ENCODE results near the gene NCS1. TPM values are rescaled to one million over a fixed set of nuclear protein-coding genes. Genes with fewer than 3 reads are reported as not detected.
"Not testable (repeated sequence)": the region's sequence is repeated elsewhere in the genome, so short reads cannot be mapped to it uniquely, and the experiment has no call there.

The NCS1 gene
- total RNA-seq, 2 donors from 2014 or later, result 194 to 196 TPM

- peak; percentile 54 for DNase-seq (ENCODE audit: low spot score)
- intact Hi-C loops (cut with DNase I), result no loop called here
Measured at GRCh38 chr9:130241198-130241535, 69.0 kb downstream of the NCS1 start.

GRCh38 chr9:130242270-130243014, 70.2 kb downstream of the NCS1 start:
- peak; percentile 58 for DNase-seq (ENCODE audit: low spot score)
- intact Hi-C loops (cut with DNase I), result no loop called here

- DNase-seq (ENCODE audit: low spot score), result peak; percentile 93
- intact Hi-C loops (cut with DNase I), result no loop called here
Measured at GRCh38 chr9:130243015-130243881, 71.0 kb downstream of the NCS1 start.

GRCh38 chr9:130243882-130244170, 71.6 kb downstream of the NCS1 start:
- intact Hi-C loops (cut with DNase I), result no loop called here
- no peak for DNase-seq (ENCODE audit: low spot score)

GRCh38 chr9:130244548-130245165, 72.5 kb downstream of the NCS1 start:
- peak; percentile 74 for DNase-seq (ENCODE audit: low spot score)
- intact Hi-C loops (cut with DNase I), result no loop called here

GRCh38 chr9:130245474-130245873, 73.3 kb downstream of the NCS1 start:
- intact Hi-C loops (cut with DNase I), result no loop called here
- peak; percentile 36 for DNase-seq (ENCODE audit: low spot score)

- peak; percentile 53 for DNase-seq (ENCODE audit: low spot score)
- intact Hi-C loops (cut with DNase I), result no loop called here
Measured at GRCh38 chr9:130246126-130246525, 73.9 kb downstream of the NCS1 start.

GRCh38 chr9:130254747-130255630, 82.8 kb downstream of the NCS1 start:
- intact Hi-C loops (cut with DNase I), result no loop called here

GRCh38 chr9:130255631-130256134, 83.5 kb downstream of the NCS1 start:
- intact Hi-C loops (cut with DNase I), result no loop called here
- no peak for DNase-seq (ENCODE audit: low spot score)

More at GRCh38 chr9:130254747-130255630, 82.8 kb downstream of the NCS1 start:
- DNase-seq (ENCODE audit: low spot score), result no peak

GRCh38 chr9:130256644-130257043, 84.4 kb downstream of the NCS1 start:
- no peak for DNase-seq (ENCODE audit: low spot score)
- intact Hi-C loops (cut with DNase I), result no loop called here

GRCh38 chr9:130258137-130258536, 85.9 kb downstream of the NCS1 start:
- DNase-seq (ENCODE audit: low spot score); intact Hi-C loops (cut with DNase I): not testable (repeated sequence)

- intact Hi-C loops (cut with DNase I), result no loop called here
- DNase-seq (ENCODE audit: low spot score), result peak; percentile 34
Measured at GRCh38 chr9:130259044-130259443, 86.8 kb downstream of the NCS1 start.

GRCh38 chr9:130260816-130261765, 88.9 kb downstream of the NCS1 start:
- DNase-seq (ENCODE audit: low spot score), result peak; percentile 82
- intact Hi-C loops (cut with DNase I), result no loop called here

- intact Hi-C loops (cut with DNase I), result no loop called here
- peak; percentile 61 for DNase-seq (ENCODE audit: low spot score)
Measured at GRCh38 chr9:130262061-130262745, 90.0 kb downstream of the NCS1 start.

GRCh38 chr9:130262771-130263170, 90.6 kb downstream of the NCS1 start:
- DNase-seq (ENCODE audit: low spot score), result peak; percentile 61
- intact Hi-C loops (cut with DNase I), result no loop called here

- intact Hi-C loops (cut with DNase I), result no loop called here
- peak; percentile 76 for DNase-seq (ENCODE audit: low spot score)
Measured at GRCh38 chr9:130263601-130264413, 91.6 kb downstream of the NCS1 start.

All from posterior vena cava (tissue), 2 donors.